ENCODE measurements around the gene ZFHX3.

ZFHX3 gene

DNA sequence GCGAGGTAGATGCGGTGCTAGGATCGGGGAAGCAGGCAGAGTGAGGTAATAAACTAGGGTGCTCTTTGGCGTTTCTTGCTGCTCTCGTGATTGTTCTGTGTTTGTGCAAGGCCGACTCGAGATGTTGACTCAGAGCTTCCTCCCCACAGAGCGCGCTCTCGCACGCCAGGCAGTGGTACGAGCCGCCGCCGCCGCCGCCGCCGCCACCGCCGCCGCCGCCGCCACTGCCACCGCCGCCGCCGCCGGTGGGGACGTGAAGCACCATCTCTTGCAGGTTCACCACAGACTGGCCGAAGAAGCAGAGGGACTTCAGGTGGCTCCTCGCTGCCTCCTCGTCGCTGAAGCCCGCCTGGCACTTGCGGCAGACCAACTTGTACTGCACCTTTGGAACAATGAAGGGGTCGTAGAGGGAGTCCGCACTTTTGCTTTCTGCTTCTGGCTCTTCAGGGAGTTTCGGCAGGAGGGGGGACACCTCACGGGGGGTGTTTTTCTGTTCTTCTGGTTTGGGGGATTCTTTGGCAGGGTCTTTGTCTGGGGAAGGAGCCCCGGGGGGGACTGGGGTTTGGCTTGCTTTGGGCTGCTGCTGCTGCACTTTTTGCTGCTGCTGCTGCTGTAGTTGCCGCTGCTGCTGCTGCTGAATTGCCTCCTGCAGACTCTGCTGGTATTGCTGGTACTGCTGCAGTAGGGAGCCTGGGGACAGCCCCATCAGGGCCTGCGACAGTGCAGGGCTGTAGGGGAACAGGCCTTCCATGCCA lies 260.2 kb downstream of the ZFHX3 start:
- DNase-seq = peak; percentile 77

DNA sequence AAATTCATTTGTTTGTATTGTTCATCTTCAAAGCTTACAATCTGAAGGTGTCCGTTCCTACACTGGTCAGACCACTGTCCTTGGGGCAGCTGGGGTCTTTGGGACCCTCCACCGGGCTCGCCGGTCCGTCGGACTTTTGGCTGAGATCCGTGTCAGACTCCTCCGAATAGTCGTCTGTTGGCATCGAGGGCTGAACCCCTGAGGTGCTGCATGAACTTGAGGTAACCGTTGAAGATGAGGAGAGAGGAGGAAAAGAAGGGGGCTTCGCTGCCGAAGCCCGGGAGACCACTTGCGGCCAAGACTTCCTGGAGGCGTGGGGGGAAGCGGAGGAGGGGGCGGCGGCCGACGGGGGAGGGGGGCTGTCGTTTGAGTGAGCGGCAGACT lies 260.8 kb downstream of the ZFHX3 start:
- no peak for DNase-seq

DNA sequence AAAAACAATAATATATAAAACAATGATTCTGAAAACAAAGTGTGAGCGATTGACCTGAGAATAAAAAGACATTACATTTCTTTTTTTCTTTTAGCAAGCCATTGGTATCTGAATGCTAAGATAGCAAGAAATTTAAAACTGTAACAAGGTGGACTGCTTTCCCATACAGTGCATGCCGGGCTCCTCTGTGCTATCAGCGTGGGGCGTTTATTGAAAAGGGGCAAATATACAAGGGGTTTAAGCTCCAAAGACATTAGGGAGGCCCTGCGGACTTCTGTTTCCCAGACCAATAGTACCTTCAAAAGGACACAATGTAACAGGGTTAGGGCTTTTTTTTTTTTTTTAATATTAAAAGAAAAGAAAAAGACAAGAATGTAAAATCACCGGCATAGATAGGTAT lies 261.3 kb downstream of the ZFHX3 start:
- no peak for DNase-seq

DNA sequence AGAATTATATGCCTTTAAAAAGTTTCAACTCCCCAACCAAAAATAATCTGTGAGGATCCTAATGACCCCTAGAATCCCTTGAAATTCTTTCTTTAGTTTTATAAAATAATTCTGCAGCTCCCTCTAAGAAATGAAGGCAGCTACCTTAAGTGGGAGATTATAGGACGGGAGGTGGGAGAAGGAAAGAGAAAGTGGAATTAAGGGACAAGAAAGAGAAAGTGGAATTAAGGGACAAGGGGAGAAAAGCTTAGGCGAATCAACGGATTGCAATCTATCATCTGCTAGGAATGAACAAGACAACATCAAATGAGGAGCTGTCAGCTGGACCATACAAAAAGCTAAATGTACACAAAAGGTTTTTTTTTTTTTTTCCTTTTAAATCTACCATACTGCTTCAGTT lies 262.0 kb downstream of the ZFHX3 start:
- DNase-seq = no peak

DNA sequence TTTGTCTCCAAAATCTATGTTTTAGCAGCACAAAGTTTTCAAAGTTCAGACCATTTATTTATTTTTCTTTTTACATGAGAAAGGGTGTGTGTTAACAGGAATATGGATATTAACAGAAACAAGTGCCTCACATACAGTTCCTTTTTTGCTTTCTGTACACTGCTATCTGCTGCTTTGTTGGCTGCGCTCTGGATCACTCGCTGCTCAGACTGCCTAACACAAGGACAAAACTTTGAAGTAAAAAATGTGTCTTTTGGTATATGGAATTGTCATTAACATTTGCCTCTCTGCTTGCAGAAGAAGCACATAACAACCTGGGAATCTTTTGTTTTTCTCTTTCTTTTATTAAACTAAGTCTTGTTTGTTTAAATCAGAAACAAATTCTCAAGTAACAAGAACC lies 262.8 kb downstream of the ZFHX3 start:
- no peak for DNase-seq

DNA sequence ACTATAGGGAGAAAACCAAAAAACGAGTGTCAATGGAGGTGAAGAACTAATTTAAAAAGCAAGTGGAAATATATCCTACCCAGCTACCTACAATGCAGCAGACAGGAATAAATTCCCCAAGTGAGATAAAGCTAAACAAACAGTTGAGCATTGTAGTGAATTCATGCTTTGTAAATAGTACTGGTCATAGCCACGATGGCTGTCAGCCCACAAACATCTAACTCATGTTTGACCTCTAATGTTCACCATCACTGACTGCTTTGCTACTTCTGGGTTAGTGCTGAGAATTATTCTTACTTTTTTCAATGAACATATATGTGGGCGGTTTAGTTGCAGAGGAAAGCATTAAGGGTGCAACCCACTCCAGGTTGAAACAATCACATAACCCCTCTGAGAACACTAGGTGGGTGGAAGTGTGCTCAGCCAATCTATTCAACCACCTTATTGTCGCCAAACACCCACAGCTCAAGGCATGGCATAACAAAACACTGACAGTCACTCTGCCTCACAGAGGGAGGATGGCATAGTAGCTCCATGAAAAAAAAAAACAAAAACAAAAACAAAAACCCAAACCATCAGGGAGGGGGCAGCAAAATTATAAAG lies 264.1 kb downstream of the ZFHX3 start:
- DNase-seq = no peak

DNA sequence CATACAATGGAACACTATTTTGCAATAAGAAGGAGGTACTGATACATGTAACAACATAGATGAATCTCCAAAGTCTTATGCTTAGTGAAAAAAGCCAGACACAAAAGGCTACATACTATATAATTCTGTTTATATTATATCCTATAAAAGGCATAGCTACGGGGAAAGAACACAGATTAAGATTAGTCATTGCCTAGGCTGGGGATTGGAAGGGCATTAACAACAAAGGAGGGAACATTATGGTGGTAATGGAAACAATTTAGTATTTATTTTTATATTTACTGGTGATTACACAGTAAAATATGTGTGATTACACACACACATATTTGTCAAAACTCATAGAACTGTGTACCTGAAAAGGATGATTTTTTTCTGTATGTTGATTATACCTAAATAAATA lies 278.1 kb downstream of the ZFHX3 start:
- DNase-seq = no peak

DNA sequence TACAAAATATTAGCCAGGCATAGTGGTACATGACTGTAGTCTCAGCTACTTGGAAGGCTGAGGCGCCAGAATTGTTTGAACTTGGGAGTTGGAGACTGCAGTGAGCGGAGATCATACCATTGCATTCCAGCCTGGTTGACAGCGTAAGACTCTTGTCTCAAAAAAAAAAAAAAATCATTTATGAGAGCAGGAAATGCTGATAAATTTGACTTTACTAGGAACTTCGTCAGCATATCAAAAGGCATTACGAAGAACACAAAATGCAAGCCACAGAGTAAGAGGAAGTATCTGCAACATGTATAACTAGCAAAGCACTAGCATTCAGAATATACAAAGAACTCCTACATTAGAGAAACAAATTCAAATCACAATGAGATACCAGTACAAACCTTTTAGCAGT lies 279.3 kb downstream of the ZFHX3 start:
- no peak for DNase-seq

DNA sequence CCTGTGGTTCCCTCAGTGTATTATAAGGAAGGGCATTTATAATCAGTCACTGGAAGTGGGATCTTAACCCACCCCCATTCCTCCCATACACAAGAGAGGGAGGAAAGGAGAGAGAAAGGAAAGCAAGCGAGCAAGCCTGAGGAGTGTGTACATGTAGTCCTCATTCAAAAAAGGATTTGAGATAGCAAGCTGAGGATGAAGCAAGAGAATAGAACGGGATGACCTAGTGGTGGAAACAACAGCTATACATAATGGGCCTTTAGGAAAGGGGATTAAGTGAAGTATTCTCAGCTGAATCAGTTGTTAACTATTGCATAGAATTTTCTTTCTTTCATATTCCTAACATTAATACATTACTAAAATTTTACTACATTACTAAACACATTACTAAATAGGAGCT lies 281.4 kb downstream of the ZFHX3 start:
- DNase-seq = no peak

DNA sequence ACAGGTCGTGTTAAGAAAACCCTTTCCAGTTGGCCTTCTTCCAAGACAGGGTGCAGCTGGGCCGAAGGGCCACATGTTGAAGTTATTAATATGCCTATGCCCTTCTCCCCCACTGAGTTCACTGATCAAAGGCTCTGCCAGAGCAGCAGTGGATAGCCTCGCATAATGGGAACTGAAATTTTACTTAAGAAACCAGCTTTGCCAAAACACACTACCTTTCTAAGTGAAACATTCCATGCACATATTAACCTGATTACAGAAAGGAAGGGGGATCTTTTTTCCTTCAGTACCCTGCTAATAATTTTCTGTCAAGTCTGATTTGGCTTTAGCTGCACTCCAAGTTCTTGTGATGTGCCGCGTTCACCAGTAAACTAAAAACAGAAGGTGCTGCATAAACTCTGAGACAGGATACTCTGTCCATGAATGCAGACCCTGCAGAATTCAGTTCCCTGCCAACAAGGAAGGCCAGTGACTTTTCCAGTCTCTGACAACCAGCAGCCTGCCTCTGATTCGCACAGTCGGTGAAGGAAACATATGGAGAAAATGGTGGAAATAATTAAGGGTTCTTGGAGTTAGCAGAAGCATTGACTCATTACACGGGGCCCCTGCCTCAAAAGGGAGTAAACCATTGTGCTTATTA lies 283.8 kb downstream of the ZFHX3 start:
- no peak for DNase-seq

DNA sequence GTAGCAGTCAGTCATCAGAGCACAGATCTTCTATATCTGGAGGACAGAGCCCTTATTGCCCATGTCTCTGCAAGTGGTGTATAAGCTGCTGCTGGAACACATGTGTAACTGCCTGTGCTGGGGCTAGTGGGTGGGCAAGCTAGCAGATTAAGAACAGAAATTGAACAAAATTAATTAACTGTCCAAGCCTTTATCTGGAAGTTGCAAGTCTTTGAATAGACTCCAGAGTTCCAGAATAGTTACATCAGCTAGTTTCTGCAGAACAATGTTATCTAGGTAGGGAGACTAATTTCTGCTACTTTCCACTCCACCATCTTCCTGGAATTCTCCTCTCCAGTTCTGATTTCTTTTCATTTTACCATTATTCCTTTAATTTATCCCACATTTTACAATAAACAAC lies 287.3 kb downstream of the ZFHX3 start:
- no peak for DNase-seq

DNA sequence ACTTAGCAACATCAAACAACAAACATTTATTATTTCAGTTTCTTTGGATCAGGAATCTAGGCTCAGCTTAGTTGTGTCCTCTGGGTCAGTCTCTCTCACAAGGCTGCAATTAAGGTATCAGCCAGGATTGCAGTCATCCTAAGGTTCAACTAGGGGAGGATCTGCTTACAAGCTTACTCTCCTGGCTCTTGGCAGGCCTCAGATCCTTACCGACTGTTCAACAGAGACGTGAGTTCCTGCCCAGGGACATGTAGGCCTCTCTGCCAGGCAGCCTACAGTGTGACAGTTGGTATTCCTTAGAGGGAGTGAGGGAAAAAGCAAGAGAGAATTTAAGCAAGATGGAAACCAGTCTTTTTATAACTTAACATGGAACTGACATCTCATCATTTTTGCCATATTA lies 294.0 kb downstream of the ZFHX3 start:
- DNase-seq = no peak

DNA sequence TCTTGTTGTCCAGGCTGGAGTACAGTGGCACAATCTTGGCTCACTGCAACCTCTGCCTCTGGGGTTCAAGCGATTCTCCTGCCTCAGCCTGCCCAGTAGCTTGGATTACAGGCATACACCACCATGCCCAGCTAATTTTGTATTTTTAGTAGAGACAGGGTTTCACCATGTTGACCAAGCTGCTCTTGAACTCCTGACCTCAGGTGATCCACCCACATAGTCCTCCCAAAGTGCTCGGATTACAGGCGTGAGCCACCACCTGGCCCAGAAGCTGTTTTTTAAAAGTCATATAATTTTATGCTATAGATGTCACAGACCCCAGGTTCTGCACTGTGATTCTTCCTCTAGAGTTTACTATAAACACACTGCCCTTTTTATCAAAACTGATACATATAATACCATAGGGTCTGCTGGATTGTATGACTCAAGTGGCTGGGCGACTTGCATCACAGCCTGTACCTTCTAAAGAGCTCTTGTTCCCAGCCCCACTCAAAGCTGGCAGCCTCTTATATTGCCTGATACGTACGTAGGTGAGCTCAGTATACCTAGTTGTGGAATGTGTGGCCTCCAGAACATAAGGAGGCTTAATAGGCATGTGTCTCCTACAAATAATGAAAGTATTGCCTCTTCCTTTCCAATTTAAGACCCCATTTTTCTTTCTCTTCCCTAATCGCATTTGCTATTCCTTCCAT lies 295.8 kb downstream of the ZFHX3 start:
- DNase-seq = no peak

DNA sequence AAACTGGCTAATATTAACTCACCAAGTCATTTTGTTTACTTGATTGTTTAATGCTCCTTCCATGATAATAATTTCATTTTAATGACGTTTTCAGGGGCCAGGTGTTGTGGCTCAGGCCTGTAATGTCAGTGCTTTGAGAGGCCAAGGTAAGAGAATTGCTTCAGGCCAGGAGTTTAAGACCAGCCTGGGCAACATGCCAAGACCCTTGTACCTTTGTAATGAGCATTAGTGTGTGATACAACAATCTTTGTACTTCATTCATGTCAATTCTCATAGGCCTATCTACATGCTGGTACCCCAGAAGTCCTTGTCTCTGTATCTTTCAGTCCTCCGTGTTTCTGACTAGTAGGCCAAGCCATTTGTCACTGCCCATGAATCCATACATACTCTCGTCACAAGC lies 296.9 kb downstream of the ZFHX3 start:
- no peak for DNase-seq

DNA sequence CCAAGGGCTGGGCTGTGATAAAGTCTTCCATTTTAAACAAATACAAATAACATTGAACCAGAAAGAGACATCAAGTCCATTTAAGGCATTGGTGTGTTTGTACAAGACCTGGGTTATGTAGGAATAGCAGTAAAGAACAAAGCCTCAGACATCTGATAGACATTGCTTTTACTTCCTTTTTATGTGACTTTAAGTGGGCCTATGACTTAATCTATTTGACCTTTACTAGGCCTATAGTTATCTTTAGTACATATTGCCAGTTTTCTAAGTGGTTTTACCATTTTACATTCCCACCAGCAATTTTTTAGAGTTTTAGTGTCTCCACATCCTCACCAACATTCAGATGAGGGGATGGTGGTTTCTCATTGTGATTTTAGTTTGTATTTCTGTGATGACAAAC lies 298.8 kb downstream of the ZFHX3 start:
- no peak for DNase-seq

DNA sequence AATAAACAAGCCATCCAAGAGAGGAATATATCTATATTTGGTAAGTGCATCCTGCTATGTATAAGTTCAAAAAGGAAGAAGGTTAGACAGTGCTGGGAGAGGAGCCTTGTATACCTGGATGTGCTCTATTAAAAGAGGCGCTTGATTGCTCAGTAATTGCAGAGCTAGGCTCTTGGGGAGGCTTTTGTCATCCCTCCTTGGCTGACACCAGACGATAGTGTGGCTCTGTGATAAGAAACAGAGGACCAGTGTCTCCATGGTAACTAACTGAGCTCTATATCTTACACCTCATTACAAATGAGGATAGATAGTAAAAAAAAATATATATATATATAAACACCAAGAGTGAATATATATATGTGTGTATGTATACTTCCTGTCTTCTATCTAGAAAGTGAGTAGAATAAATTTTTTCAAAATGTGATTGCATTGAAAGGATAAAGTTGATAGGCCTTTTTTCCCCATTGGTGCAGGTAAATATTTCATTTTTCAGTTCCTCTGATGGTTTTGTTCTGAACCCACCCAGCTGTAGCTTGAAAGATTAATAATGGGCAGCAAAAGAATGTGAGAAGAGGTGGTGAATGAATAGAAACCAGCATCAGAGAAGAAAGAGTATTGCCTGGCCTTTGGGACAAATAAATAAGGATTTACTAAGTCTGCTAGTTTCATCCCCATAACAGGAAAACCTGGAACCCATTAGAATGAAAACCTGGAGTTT lies 303.7 kb downstream of the ZFHX3 start:
- peak; percentile 5 for DNase-seq

DNA sequence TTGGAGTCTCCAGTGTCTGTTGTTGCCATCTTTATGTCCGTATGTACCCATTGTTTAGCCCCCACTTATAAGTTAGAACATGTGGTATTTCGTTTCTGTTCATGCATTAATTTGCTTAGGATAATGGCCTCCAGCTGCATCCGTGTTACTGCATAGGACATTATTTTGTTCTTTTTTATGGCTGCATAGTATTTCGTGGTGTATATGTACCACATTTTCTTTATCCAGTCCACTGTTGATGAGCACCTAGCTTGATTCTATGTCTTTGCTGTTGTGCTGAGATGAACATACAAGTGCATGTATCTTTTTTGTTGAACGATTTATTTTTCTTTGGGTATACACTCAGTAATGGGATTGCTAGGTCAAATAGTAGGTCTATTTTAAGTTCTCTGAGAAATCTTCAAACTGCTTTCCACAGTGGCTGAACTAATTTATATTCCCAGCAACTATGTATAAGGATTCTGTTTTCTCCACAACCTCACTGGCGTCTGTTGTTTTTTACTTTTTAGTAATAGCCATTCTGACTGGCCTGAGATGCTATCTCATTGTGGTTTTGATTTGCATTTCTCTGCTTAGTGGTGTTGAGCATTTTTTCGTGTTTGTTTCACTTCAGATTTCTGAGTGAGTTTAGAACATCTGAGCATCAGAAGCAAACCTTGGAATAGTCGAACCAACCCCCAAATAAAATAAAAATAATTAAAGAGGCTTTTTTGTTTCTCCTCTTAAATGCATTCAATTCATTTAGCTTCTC lies 304.7 kb downstream of the ZFHX3 start:
- no peak for DNase-seq

DNA sequence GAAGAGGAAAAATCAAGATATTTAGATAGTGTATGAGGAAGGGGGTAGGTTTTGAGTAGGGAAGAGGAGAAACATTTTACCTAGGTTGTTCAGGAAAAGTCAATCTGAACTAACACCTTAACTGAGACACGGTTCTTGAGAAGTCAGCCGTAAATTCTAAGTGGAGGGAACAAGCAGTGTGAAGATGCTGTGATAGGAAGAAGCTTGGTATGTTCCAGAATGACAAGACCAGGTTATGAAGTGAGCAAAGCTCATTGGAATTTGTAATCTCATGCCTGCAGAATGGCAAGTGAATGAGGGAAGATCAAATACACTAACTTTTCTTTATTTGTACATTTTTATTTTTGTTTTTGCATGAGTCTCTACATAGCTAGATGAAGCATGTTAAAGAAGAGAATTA lies 307.6 kb downstream of the ZFHX3 start:
- DNase-seq = no peak

DNA sequence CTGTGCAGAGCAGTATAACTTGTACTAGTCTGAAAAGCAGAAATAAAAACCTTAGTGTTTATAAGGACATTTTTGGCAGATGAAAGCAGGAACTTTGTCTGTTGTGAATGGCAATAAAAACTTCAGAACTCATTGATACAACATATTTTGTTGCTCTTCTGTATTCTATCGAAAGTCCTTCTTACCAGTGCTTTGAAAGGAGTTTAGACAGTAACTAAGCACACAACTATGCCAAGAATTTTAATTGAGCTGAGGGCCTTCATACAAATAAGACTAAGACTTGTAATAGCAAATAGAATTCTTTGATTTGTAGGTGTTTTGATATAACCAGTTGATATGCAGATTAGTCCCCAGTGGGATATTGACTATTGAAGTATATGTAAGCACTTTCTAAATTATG lies 308.4 kb downstream of the ZFHX3 start:
- no peak for DNase-seq

DNA sequence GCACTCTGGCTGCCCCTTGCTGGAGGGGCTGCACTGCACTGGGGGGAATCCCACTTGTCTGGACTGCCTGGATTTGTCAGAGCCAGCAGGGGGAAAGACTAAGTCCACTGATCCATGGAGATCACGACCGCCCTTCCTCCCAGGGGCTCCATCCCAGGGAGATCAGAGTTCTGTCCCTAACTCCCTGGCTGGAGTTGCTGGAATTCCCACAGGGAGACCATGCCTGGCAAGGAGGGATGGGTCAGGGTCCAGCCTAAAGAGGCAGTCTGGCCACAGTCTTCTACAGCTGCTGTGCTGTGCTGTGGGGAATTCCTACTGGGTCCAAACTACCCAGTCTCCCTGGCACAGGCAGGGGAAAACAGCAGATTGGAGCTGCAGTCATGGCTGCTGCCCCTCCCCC lies 311.9 kb downstream of the ZFHX3 start:
- no peak for DNase-seq
